Measurements from ENCODE around the gene PTPMT1. TPM values are rescaled to one million over a fixed set of nuclear protein-coding genes. Genes with fewer than 3 reads are reported as not detected.

The PTPMT1 gene
- total and polyA plus RNA-seq, 2 experiments from 2014 or later = 106 to 109 TPM

- TF ChIP-seq ZNF462 (CRISPR knock-in tag; IDR thresholded peaks at IDR 0.05) (no peak), JUNB (IDR thresholded peaks at IDR 0.05; ENCODE audit: unreplicated experiment) (no peak), ZNF331 (CRISPR knock-in tag; IDR thresholded peaks at IDR 0.05; ENCODE audit: low read depth) (no peak), CTCF (conservative IDR thresholded peaks at IDR 0.05; ENCODE audit: low read depth in 2 of 2) (no peak)
Measured at GRCh38 chr11:47564933-47565339, 463 bp upstream of the PTPMT1 start (continued).

GRCh38 chr11:47566149-47566698, 825 bp downstream of the PTPMT1 start:
- H3K9me3 Mint-ChIP-seq = peaks cover 2% of the 10 kb centered on the region; the same call in 1 of the 3 replicates
- Histone ChIP-seq H3K27me3 (ENCODE audit: insufficient read depth) (no peaks in the 10 kb centered on the region), H2AFZ (peak overlapping the region; percentile 90), H3K27ac (ENCODE audit: low read depth) (no peak overlapping the region), H3K79me2 (replicated peaks; ENCODE audit: insufficient read depth) (peaks cover 38% of the 10 kb centered on the region), H3F3A (replicated peaks; ENCODE audit: low read depth) (peaks cover 8% of the 10 kb centered on the region; the same call in 1 of the 2 replicates), H3K4me1 (ENCODE audit: insufficient read depth) (peaks cover 6% of the 10 kb centered on the region; the same call in 1 of the 2 replicates), H3K9me2 (ENCODE audit: insufficient read depth) (no peaks in the 10 kb centered on the region), H3K36me3 (ENCODE audit: insufficient read depth) (0 out of 2 replicates have a peak, but pooled peaks cover 3% of the 10 kb centered on the region), H3K4me3 (peak overlapping the region; percentile 96), H3K4me2 (peak overlapping the region; percentile 98), H4K20me1 (replicated peaks; ENCODE audit: insufficient read depth) (peaks cover 4% of the 10 kb centered on the region; the same call in 1 of the 2 replicates)
- H3K27me3 Mint-ChIP-seq (ENCODE audit: insufficient read depth, low read depth, poor library complexity) = peaks cover 8% of the 10 kb centered on the region
- peak overlapping the region; percentile 88 for H3K4me3 Mint-ChIP-seq
- DNase-seq (ENCODE audit: low spot score) (no peak), ATAC-seq (peak; percentile 17; the same call in 2 of the 3 replicates)
- H3K4me1 Mint-ChIP-seq = peaks cover 8% of the 10 kb centered on the region
- peaks cover 20% of the 10 kb centered on the region for H3K36me3 Mint-ChIP-seq (ENCODE audit: low read depth)
- TF ChIP-seq JUNB (IDR thresholded peaks at IDR 0.05; ENCODE audit: unreplicated experiment) = no peak
- TF ChIP-seq NANOG (IDR thresholded peaks at IDR 0.05; ENCODE audit: borderline replicate concordance) = no peak
- no peak for TF ChIP-seq ZNF114 (CRISPR knock-in tag; IDR thresholded peaks at IDR 0.05)
- no peak for TF ChIP-seq REST (IDR thresholded peaks at IDR 0.05; ENCODE audit: unreplicated experiment)
- H3K27ac Mint-ChIP-seq = no peak overlapping the region

Measured in GM23338 (cell line).